Stimulated activated CD8-positive, alpha-beta memory T cell treated with anti-CD3 and anti-CD28 coated beads, Interleukin-7, amount 100 ng/mL, for 48 hours (primary cell): ENCODE results near the gene USP19.

ENCODE experiments used
- DNase-seq, 2 donors: peaks; one replicate each; pipeline ENCODE4 v3.0.0-alpha.2; 2020; ENCODE audit warnings: low read depth in 1 of 2; ENCODE audit errors: extremely low read depth in 1 of 2

Gene USP19

GRCh38 chr3:49134471-49135265 is 14.0 kb upstream of the USP19 start:
- no peak for DNase-seq

- no peak for DNase-seq
Observed at GRCh38 chr3:49133226-49133951, 12.8 kb upstream of the USP19 start.

- DNase-seq, result no peak
Observed at GRCh38 chr3:49132437-49133225, 12.0 kb upstream of the USP19 start, which contains the start of gene LAMB2. Gene LAMB2 (minus strand): TSS chr3:49133050. CDS start chr3:49132867, 183 bp downstream.

- no peak for DNase-seq
Observed at GRCh38 chr3:49132073-49132436, 11.4 kb upstream of the USP19 start.

DNA sequence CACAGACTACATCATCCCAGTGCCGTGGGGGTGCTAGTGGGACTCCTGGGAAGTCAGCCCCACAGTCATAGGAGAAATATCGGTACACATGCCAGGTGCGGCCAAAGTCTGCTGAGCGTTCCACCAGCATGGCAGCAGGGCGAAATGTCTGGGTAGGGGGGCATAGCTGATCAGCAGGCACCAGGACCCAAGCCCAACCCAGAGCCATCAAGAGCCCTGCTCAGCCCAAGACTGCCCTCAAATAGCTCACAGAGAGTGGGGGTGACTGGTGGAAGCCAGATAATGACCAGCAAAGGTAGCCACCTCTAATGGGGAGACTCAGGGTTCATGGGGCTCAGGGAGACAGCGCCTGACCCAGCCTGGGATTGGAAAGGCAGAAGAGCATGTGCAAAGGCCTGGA is 11.0 kb upstream of the USP19 start:
- no peak for DNase-seq

DNA sequence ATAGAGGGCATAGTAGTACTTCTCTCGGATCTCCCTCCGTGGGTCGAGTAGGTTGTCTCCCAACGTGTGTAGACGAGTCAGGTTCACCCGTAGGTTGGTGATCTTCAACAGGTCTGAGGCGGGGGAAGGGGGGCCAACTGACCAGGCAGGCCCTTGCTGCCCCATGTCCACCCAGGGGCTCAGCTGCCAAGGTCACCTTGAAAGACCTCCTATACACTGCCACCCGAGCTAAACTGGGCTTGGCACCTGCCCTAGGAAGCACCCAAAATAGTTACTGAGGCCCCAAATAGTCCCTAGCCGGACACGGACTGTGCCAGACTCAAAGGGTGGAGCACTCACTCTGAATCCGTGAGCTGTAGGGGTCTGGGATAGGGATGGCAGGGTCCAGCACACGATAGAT is 10.4 kb upstream of the USP19 start:
- DNase-seq, result no peak

GRCh38 chr3:49124991-49125670 is 4.5 kb upstream of the USP19 start:
- DNase-seq, result no peak

GRCh38 chr3:49124203-49124602 is 3.6 kb upstream of the USP19 start:
- no peak for DNase-seq

- DNase-seq, result no peak
Observed at GRCh38 chr3:49123687-49124086, 3.1 kb upstream of the USP19 start.

- DNase-seq, result no peak
Observed at GRCh38 chr3:49122886-49123545, 2.4 kb upstream of the USP19 start.

DNA sequence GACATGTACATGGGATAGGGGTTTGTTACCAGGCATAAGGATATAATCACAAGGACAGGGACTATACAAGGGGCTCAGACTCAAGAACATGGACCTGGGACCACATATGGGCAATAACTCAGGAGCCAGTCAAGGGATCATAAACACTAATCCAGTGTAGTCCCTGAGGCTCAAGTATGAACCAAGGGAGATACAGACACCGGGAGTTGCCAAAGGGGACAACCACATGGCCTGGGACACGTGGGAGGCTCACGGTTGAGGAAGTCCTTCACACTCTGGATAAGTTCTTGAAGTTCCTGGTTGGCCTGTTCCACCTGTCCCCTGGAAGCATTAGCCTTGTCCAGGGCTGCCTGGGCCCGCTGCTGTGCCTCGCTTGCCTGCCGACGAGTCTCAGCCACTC is 1.8 kb upstream of the USP19 start:
- no peak for DNase-seq

DNA sequence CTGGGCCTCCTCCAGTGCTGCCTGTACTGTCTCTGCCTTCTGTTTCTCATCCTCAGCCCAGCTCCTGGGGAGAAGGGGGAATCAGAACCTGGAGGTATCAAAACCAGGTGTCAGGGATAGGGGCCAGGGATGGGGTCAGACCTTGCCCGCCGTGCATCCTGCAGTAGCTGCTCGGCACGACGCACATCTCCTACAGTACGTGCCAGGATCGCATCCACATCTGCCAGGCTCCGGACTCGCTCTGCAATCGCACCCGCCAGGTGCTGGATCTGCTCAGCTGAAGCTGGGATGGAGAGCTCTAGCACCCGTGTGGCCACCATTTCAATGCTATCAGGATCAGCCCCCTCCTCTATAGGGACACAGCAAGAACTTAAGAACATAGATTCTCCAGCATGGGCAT is 1.4 kb upstream of the USP19 start:
- no peak for DNase-seq

GRCh38 chr3:49121132-49121736 is 611 bp upstream of the USP19 start:
- no peak for DNase-seq

DNA sequence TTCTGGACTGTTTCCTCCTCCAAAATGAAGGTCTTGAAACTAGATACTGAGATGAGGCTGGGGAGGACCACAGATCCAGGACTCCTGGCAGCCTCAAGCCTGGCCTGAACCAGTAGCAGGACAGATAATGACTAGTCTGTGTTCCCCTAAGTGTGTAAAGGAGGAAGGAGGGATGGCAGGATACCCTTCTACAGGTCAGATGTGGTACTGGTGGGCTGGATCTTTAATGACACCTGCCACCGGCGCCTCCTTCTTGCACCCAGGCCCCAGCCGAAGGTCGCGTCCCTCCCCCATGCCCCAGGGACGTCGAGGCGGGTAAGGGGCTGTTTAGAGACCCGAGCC is 556 bp downstream of the USP19 start:
- no peak for DNase-seq

GRCh38 chr3:49119439-49119838 is 1.2 kb downstream of the USP19 start:
- DNase-seq, result no peak

- no peak for DNase-seq
Observed at GRCh38 chr3:49119036-49119435, 1.6 kb downstream of the USP19 start.

DNA sequence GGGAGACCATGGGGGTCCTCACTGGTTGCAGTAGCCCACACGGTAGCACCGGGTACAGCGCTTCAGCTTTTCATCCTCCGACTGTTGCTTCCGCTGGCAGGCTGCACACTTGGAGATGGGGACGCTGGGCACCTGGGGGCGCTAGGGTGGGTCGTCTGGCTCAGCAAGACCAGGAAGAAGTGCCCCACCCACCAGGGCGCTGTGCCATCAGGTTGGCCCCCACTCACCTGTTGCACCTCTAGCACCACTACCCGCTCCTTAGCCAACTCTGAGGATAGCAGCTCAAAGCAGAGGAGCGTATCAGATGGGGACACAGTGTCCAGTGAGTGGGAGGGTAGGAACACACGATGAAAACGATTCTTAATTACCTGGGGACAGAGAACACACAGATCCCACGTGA is 8.4 kb downstream of the USP19 start:
- no peak for DNase-seq

GRCh38 chr3:49111347-49111746 is 9.3 kb downstream of the USP19 start:
- no peak for DNase-seq

- DNase-seq, result no peak
Observed at GRCh38 chr3:49110780-49111179, 9.8 kb downstream of the USP19 start.

DNA sequence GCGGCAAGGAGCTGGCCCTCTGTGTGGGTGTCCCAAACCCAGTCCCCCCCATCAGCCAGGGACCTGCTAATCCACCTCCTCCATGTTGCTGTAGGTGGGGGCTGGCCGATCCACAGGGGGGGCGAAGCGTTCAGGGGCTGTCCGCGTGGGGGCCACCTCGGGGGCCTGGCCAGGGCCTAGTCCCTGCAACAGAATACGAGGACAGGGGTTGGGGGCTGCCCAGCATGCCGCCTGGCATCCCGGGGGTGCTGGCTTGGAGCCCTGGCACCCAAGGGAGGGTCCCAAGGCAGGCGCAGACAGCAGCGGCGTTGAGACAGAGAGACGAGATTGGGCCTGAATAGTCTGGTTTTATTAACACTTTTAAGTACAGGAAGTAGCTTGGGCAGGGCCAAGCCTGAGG is 12.3 kb downstream of the USP19 start:
- DNase-seq, result no peak
